T-helper 9 cell (primary cell): ENCODE data around the gene SSTR5.

Source experiments
- DNase-seq: peaks from one replicate; pipeline ENCODE4 v3.0.0-alpha.2; 2020

SSTR5 gene

GRCh38 chr16:1093284-1094123, 21.0 kb downstream of the SSTR5 start:
- DNase-seq: no peak

- no peak for DNase-seq
Observed at GRCh38 chr16:1094124-1094479, 21.6 kb downstream of the SSTR5 start.

GRCh38 chr16:1094601-1095449, 22.3 kb downstream of the SSTR5 start:
- DNase-seq: no peak

GRCh38 chr16:1095450-1096168, 23.1 kb downstream of the SSTR5 start:
- no peak for DNase-seq

GRCh38 chr16:1096169-1097082, 23.9 kb downstream of the SSTR5 start, which contains the start of gene C1QTNF8:
TSS of gene C1QTNF8 (minus strand) at chr16:1096244. CDS start at chr16:1094922, 1,322 bp downstream.
- no peak for DNase-seq

- DNase-seq: no peak
Observed at GRCh38 chr16:1097156-1097555, 24.6 kb downstream of the SSTR5 start.

- no peak for DNase-seq
Observed at GRCh38 chr16:1097800-1098199, 25.3 kb downstream of the SSTR5 start.

- no peak for DNase-seq
Observed at GRCh38 chr16:1098266-1098991, 25.9 kb downstream of the SSTR5 start.

GRCh38 chr16:1099189-1100083, 26.9 kb downstream of the SSTR5 start:
- DNase-seq: no peak

GRCh38 chr16:1100084-1100800, 27.7 kb downstream of the SSTR5 start:
- no peak for DNase-seq

GRCh38 chr16:1101133-1101532, 28.6 kb downstream of the SSTR5 start:
- DNase-seq: no peak

- no peak for DNase-seq
Observed at GRCh38 chr16:1101573-1102332, 29.2 kb downstream of the SSTR5 start.

GRCh38 chr16:1102333-1102700, 29.8 kb downstream of the SSTR5 start:
- DNase-seq: no peak

- peak; percentile 73 for DNase-seq
Observed at GRCh38 chr16:1102921-1103635, 30.5 kb downstream of the SSTR5 start.

GRCh38 chr16:1103636-1103980, 31.1 kb downstream of the SSTR5 start:
- DNase-seq: no peak

GRCh38 chr16:1105888-1106620, 33.5 kb downstream of the SSTR5 start:
- DNase-seq: peak; percentile 14

GRCh38 chr16:1106659-1107058, 34.1 kb downstream of the SSTR5 start:
- DNase-seq: no peak

GRCh38 chr16:1107141-1107540, 34.6 kb downstream of the SSTR5 start:
- DNase-seq: no peak
